HL-60/S4 (cell line): ENCODE results near the gene GADD45A.
"Not testable (repeated sequence)": the region's sequence is repeated elsewhere in the genome, so short reads cannot be mapped to it uniquely, and the experiment has no call there.

Experiments used
- in situ Hi-C: fragments of 300-500 bp; cut with MboI; formaldehyde crosslinking; loops from 2 replicates; pipeline ENCODE4 v1.14.3; 2022; ENCODE audit warnings: low sequenced_read_pairs

Gene GADD45A, protein sequence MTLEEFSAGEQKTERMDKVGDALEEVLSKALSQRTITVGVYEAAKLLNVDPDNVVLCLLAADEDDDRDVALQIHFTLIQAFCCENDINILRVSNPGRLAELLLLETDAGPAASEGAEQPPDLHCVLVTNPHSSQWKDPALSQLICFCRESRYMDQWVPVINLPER

DNA sequence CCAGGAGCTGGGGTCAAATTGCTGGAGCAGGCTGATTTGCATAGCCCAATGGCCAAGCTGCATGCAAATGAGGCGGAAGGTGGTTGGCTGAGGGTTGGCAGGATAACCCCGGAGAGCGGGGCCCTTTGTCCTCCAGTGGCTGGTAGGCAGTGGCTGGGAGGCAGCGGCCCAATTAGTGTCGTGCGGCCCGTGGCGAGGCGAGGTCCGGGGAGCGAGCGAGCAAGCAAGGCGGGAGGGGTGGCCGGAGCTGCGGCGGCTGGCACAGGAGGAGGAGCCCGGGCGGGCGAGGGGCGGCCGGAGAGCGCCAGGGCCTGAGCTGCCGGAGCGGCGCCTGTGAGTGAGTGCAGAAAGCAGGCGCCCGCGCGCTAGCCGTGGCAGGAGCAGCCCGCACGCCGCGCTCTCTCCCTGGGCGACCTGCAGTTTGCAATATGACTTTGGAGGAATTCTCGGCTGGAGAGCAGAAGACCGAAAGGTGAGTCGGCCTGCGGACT, at the start of gene GADD45A:
Gene GADD45A (plus strand): TSS at position 135 of the 491 bp plus-strand sequence. CDS start 294 bp downstream, at position 429.
- in situ Hi-C loops, result no loop called here

DNA sequence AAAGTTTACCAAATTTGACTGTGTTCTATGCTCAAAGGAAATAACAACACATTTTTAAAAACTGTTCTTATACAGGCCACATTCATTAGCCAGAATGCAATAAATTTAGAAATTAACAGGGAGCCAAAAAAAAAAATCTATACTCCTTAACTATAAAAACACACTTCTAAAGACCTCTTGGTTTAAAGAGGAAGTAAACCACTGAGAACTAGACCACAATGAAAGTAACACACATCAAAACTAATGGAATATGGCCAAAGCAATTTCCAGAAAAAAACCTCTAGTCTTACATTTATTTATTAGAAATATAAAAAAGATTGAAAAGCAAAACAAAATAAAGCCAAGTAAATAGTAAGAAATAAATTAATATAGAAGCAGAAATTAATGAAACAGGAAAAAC, 48.9 kb upstream of the GADD45A start:
- in situ Hi-C loops, result no loop called here

DNA sequence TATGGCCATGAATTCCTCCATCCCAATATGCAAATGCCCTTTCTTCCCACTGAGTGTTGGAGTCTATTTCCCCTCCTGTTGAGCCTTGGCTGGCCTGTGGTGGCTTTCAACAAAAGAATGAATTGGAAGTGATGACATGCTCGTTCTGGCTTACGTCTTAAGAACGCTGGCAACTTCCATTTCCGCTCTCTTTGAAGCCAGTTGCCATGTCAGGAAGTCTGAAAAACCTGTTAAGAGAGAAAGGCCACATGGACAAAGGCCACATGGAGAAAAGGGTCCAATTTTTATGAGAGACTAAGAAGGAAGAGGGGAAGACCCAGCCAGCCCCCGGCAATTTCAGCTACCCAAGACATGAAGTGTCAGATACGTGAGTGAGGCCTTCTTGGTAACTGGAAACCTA, 45.6 kb upstream of the GADD45A start:
- in situ Hi-C loops, result no loop called here

DNA sequence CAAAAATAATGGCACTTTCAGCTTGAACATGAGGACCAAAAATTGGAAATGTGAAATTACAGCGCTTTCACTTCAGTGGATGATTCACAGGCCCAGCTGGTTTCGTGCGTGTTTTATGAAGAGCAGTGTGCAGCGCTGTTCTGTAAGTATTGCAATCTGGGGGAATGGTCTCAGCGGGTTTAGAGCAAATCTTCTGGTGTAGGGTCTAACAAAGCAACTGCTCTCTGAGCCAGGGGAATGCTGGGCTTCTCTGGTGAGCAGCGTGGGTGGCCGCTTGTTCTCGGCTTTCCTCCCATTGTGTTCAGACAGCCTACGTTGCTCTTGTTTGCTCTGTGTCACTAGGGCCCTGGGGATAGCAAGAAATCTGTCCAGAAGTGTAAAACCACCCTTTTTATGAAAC, 42.4 kb upstream of the GADD45A start:
- in situ Hi-C loops, result no loop called here

DNA sequence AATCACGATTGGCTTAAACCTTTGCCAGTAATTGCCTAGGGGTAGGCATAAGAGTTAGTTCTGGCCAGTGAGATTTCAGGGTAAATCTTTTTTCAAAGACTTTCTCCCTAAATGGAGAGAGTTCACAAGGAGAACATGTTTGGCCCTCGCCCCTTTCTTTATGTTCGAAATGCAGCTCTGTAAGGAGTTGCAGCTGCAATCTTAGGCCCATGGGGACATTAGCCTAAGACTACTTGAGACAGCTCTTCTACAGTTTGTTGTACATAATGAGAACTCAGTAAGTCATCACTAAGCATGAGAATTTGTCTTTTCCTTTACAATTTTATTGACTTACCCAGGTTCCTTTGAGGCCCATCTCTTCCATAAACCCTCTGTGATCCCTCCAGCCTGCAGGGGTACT, 40.4 kb upstream of the GADD45A start:
- in situ Hi-C loops, result no loop called here

DNA sequence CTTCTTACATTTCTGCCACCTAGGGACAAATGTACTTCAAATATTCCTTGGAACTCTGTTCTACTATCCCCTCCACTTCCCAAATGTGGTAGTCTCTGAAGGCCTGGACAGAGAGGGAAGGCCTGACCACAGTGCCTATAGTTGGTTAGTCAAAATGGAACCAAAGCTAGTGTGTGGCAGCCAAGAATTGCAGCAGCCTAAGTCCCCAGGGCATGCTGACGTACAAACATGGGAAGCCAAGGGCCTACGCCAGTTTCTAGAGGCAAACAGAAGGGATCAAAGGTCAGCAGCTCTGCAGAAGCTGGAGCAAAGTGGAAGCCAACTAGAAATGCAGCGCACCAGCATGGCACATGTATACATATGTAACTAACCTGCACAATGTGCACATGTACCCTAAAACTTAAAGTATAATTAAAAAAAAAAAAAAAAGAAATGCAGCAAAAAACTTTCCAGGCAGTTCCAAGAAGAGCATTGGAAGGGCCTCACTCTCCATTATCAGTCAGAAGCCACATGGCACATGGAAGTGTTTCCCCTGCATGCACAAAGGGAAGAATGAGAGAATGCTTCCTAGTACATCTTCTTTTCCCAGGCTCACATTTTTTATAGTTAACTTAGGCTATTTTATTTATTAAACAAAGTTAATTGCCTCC, 39.4 kb upstream of the GADD45A start:
- in situ Hi-C loops, result no loop called here

DNA sequence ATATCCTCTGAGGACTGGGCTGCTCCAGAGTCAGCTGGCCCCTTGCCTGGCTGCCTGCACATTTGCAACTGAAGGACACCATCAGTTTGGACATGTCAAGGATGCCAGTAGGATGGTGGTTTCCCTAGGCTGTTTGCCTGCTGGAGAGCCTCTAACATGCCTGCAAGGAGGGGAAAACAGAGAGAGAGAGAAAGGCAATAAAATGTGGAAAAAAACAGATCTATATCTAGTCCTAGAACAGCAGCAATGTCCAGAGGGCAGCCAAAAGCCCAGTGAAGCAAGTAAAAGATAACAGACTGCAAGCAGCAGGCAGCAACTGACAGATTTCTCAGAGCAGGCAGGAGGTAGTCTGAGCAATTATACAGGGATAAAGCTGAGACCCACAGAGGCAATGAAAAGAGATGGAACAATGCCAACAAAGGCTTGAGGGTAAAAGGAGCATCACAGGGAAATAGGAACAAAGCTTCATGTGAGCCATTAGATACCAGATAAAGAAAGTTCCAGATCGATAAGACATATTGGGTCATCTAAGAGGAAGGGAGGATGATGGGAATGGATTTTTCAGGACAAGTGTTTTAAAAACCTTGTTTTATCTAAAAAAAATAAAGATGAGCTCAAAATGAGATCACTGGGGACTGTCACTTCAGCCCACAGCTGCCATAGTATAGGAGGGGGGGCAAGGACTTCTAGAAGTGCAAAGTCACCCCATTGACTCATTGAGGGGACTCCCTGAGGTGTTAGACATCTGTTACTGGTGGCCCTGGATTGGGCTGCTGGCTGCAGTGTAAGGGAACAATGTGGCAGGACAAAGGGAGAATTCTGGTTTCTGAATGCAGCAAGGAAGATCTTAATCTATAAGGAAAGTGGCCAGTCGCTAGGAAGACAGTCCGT, 38.6 kb upstream of the GADD45A start:
- in situ Hi-C loops, result no loop called here

DNA sequence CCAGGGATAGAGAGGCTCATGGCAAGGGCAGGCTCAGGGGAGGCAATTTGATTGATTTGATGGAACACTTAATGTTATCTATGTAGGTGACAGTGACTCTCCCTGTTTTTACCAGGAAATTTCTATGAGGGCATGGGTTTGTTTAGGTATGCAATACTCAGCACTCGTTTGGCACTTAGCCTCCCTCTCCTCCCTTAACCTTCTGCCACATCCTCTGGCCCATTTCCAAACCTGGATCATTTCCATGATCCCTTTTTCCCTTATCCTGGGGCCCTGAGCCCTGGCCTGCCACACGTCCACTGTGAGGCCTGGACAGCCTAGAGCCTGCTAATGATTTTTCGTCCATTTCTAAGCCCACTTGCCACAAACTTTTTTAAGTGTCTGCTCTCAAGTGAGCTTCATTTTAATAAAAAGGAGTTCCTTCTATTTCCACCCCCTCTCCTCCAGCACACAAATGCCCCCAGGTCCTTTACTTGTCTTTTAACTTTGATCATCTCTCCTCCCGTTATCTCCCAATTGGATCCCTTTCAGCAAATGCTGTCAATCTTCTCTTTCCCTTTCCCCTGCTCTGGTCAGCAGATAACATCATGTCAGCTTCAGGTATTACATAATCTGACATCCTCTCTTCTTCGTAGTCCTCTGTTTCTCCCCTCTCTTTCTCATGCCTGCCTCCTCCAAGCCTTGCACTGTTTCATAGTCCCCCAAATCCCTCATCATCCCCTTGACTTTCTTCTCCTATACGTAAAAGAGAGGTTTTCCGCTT, 37.8 kb upstream of the GADD45A start:
- in situ Hi-C loops, result no loop called here

DNA sequence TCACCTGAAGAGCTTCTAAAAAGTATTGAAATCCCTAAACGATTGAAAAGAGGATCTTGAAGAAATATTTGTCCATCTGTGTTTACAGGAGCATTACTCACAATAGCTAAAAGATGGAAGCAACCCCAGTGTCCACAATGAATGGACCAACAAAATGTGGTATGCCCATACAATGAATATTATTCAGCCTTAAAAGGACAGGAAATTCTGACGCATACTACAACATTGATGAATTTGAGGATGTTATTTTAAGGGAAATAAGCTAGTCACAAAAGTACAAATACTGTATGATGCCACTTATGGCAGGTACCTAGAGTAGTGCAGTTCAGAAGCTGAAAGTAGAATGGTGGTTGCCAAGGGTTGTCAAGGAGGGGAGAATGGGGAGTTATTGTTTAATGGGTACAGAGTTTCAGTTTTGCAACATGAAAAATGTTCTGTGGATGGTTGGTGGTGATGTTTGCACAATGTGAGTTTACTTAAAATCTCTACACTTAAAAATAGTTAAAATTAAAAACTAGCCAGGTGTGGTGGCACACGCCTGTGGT, 37.1 kb upstream of the GADD45A start:
- in situ Hi-C loops, result no loop called here

DNA sequence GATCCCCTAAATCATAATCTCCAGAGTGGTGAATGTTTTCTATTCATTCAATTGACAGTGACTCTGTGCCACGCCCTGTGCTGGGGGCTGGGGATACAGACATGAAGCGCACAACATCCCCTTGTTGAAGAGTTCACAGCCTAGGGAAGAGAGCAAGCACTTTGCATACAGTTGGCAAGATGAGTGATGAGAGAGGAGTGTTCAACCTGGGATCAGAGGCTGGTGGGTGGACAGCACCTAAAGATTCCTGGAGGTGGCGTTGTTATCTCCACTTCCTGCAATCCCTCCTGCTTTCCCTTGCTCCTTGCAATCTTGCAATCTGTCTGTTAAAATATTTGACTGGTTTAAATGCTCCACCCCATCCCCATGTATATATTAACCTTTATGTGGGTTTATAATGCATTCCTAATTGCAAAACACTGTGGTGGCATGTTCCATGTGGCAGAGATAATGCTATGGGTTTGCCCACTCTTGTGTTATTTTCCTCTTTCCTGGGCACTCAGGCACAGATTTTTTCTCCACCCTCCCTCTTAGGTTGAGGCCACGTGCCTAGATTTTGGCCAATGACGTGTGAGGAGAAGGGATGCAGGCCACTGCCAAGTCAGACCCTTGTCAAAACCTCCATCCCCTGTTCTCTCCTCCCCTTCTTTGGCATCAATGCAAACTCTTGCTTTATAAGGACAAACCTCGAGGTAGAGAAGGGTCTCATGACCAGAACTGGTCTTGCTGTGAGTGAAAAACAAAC, 36.2 kb upstream of the GADD45A start:
- in situ Hi-C loops, result no loop called here

DNA sequence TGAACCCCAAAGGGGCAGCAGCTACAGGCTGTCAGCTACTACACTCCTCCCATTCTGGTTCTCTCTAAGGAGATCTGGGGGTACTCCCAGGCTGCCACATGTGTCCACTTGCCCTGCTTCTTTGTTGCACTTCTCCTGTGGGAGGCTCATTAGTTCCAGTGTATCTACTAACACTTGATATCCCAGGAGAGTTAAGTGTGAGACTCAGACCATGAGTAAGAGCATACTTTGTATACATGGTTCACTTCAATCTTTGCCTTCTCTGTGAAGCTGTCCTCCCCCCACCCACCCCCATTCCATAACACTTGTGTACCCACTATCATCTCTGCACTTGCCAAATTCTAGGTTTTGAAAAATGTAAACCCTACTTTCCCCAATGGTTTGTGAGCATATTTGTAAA, 34.9 kb upstream of the GADD45A start:
- in situ Hi-C loops, result no loop called here

DNA sequence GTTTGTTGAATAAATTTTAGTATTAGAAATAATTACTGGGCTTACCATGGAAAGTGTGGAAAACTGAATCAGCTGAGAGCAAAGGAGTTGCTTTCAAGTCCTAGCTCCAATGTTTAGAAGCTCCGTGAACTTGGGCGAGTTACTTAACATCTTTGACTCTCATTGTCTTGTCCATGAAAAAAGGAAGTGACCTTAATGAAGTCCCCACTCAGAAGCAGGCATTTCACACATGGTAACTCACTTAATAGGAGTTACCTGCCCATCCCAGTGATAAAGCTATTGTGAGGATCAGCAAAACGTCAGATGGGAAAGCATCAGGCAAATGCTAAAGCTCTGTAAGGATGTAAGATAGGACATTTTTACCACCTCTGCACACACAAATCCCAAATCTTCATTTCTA, 34.0 kb upstream of the GADD45A start:
- in situ Hi-C loops, result no loop called here

DNA sequence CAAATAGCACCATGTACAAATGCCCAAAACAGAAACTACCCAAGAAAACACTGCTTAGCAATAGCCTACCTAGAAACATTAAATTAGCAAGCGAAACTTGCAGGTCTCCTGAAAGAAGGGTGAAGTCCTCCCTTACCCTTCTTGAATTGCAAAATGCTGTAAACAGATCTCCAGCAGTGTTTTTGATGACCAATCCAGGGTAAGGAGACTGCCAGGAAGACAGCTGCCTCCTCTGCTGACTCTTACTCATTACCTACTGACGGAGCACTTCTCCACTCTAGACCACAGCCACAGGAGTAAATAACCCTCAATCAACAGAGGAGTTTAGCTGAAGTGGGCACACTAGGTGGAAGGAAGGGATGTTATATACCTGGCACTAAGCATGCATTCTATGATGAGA, 32.2 kb upstream of the GADD45A start:
- in situ Hi-C loops, result no loop called here

DNA sequence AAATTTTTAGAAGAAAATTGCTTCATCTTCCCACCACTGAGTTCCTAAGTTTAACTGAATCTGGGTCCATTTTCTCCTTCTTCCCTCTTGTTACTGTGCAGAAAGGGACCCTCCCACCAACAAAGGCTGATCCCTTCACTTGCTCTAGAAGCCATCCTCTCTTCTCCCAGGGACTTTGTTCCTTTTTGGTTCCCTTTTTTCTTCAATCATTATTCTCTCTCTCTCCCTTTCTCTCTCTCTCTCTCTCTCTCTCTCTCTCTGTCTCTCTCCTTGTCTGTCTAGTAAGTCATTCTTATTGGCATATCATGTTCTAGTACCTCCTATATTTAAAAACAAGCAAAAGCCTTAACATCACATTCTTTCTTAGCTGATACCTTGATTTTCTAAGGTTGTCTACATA, 31.7 kb upstream of the GADD45A start:
- in situ Hi-C loops, result no loop called here

DNA sequence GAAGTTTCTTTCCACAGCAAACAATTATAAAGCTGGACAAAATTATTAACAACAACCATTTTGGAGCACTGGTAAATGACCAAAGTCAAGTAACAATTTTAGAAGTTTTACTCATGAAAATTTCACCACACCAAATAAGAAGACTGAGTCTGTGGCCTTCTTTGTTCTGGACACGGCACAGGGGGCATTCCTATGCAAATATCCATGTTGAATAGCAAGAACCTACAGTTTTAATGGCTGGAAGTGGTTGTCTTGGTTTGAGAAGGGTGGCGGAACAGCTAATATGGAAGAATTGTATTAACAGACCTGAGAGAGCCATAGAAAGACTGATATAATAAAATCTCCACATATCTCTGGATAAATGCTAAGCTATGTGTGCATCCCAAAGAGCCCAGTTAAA, 29.4 kb upstream of the GADD45A start:
- in situ Hi-C loops, result no loop called here

DNA sequence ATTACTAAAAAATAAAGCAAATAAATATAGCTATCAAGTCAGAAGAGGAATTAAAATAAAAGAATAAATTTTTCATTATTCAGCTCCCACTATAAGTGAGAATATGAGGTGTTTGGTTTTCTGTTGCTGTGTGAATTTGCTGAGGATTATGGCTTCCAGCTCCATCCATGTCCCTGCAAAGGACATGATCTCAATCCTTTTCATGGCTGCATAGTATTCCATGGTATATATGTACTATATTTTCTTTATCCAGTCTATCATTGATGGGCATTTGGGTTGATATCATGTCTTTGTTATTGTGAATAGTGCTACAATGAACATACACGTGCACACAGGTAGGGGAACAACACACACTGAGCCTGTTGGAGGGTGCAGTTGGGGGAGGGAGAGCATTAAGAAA, 27.8 kb upstream of the GADD45A start:
- in situ Hi-C loops, result not testable (repeated sequence)

DNA sequence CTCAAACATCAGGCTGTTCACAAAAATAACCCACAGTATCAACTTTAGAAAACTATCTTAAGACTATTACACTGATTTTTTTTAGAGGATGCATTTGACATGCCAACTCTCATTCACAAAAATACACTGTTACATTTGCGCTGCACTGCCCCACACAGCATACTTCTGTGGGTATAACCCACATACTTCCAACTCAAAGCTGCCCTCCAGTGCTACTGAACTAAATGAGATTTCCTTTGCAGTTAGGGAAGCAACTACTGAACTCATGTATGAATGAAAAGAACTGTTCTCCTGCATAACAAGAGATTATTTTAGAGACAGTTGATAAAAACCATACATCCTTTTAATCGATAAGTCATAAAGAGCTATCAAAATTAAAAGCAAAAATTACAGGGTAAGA, 25.8 kb upstream of the GADD45A start:
- in situ Hi-C loops, result no loop called here

DNA sequence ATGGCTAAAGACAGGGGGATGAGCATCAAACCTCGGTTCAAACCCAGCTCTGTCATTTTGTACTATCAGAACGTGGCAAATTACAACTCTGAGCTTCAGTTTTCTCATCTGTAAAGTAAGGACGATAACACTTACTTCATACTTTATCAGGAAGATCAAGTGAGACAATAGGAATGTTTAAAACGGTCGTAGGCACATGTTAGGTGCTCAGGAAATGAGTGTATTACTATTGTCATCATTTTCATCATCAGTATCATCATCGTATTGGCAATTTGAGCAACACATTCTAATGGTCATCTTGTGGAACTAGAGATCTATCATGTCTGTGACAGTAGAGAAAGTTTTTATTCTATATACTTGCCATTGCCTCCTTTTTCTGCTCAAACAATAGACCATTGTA, 22.1 kb upstream of the GADD45A start:
- in situ Hi-C loops, result no loop called here

DNA sequence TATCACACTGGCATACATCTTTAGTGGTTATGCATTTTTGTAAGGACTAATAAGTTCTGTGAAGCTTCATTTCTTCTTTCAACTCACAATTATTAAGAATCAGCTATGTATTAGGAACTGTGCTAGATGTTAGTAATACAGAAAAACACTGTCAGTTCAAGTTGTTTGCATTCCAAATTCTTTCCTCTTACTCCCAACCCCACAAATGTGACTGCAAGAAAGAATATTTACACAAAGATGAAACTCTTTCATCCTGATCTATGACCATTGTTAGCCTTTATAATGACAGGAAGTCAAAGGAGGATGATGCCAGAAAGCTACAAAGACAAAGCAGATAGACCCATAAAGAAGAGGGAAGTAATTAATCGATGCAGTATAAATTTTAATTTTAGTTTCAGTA, 21.0 kb upstream of the GADD45A start:
- in situ Hi-C loops, result no loop called here

DNA sequence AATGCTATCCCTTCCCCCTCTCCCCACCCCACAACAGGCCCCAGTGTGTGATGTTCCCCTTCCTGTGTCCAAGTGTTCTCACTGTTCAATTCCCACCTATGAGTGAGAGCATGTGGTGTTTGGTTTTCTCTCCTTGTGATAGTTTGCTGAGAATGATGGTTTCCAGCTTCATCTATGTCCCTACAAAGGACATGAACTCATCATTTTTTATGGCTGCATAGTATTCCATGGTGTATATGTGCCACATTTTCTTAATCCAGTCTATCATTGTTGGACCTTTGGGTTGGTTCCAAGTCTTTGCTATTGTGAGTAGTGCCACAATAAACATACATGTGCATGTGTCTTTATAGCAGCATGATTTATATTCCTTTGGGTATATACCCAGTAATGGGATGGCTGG, 19.7 kb upstream of the GADD45A start:
- in situ Hi-C loops, result not testable (repeated sequence)
